ENCODE results near the gene GPR25. TPM values are rescaled to one million over a fixed set of nuclear protein-coding genes. Genes with fewer than 3 reads are reported as not detected.

The GPR25 gene
- total RNA-seq, 1 experiment from 2014 or later = not detected

- Histone ChIP-seq H3K27ac (ENCODE audit: low read depth, low read length) (no peak overlapping the region), H3K36me3 (ENCODE audit: control insufficient read depth in 1 of 2, insufficient read depth in 2 of 2, low read length in 2 of 2) (peaks cover 0 to 7% of the 10 kb centered on the region in 2 experiments; a peak in 1 of 4 replicates), H4K20me1 (ENCODE audit: insufficient read depth) (no peaks in the 10 kb centered on the region; the same call in 1 of the 2 replicates), H3K79me2 (ENCODE audit: insufficient read depth, low read length) (0 out of 2 replicates have a peak, but pooled peaks cover 3% of the 10 kb centered on the region), H2AFZ (ENCODE audit: low read depth, low read length, poor library complexity, severe bottlenecking) (no peak overlapping the region), H3K4me1 (ENCODE audit: control insufficient read depth in 1 of 2, insufficient read depth in 2 of 2, low read length in 2 of 2) (no peaks in the 10 kb centered on the region), H3K27me3 (ENCODE audit: insufficient read depth, low read length) (no peaks in the 10 kb centered on the region), H3K9me2 (ENCODE audit: insufficient read depth) (no peaks in the 10 kb centered on the region), H3K4me3 (replicated peaks in 1 of 2; ENCODE audit: low read depth in 1 of 2, low read length in 2 of 2) (no peak overlapping the region), H3K9me3 (ENCODE audit: control insufficient read depth in 1 of 2, insufficient read depth in 1 of 2, low read depth in 1 of 2, low read length in 2 of 2) (no peaks in the 10 kb centered on the region; a peak in 1 of 4 replicates), H3K4me2 (ENCODE audit: low read length) (no peak overlapping the region), H3K9ac (ENCODE audit: low read length) (no peak overlapping the region)
- ChIA-PET RAD21 (ENCODE audit: low non-redundant PET in 1 of 2, low total read pairs in 2 of 2, uncharacterized antibody in 2 of 2, unreplicated experiment in 2 of 2) (no interaction called here), POLR2A (no interaction called here), CTCF (interaction anchor here (1.0 kb wide), 1 partner anchor 217 kb away, joined by 3 read pairs; no protein-coding TSS in a partner anchor)
- BruUV-seq (replicated peaks) = no TSS peak
- DNase-seq (ENCODE audit: low read depth, low spot score) (no peak), ATAC-seq (no peak)
- intact Hi-C loops (cut with micrococcal nuclease) = loop anchor here (2.0 kb wide), 1 partner anchor 280 kb away; no protein-coding TSS in a partner anchor
- no peak for TF ChIP-seq EZH2 (IDR thresholded peaks at IDR 0.05)
- no peak for TF ChIP-seq CEBPB (IDR thresholded peaks at IDR 0.05; ENCODE audit: low read depth)
- no peak for TF ChIP-seq EZH2phosphoT487 (IDR thresholded peaks at IDR 0.05; ENCODE audit: borderline replicate concordance)
- no peak for TF ChIP-seq SRF (IDR thresholded peaks at IDR 0.05; ENCODE audit: low read depth)
- TF ChIP-seq POLR2A (IDR thresholded peaks at IDR 0.05; ENCODE audit: borderline replicate concordance, extremely low read depth, insufficient read depth, insufficient read length) = no peak
- no peak for TF ChIP-seq ZFX (IDR thresholded peaks at IDR 0.05)
- no peak for TF ChIP-seq YY1 (IDR thresholded peaks at IDR 0.05; ENCODE audit: extremely low read depth, insufficient replicate concordance, low read depth, low read length)
- no peak for TF ChIP-seq POLR2AphosphoS5 (IDR thresholded peaks at IDR 0.05; ENCODE audit: low read depth, low read length)
- no peak for TF ChIP-seq ELF1 (IDR thresholded peaks at IDR 0.05; ENCODE audit: borderline replicate concordance, low read depth)
- TF ChIP-seq CTCF (IDR thresholded peaks at IDR 0.05 in 2 of 3, conservative IDR thresholded peaks at IDR 0.05 in 1 of 3; ENCODE audit: borderline replicate concordance in 1 of 3, insufficient read depth in 1 of 3, low read depth in 2 of 3, low read length in 2 of 3) = no peak
- no peak for TF ChIP-seq ATF3 (IDR thresholded peaks at IDR 0.05)
- TF ChIP-seq SIN3A (IDR thresholded peaks at IDR 0.05; ENCODE audit: low read depth) = no peak
- TF ChIP-seq RAD21 (IDR thresholded peaks at IDR 0.05; ENCODE audit: low read depth) = no peak
- no peak for TF ChIP-seq ZBTB33 (IDR thresholded peaks at IDR 0.05; ENCODE audit: extremely low read depth, insufficient replicate concordance, low read length)
- no peak for TF ChIP-seq REST (IDR thresholded peaks at IDR 0.05; ENCODE audit: low read depth)
- TF ChIP-seq SP1 (IDR thresholded peaks at IDR 0.05; ENCODE audit: low read depth) = no peak
- no peak for TF ChIP-seq EGR1 (IDR thresholded peaks at IDR 0.05; ENCODE audit: low read depth)
- TF ChIP-seq CBX3 (IDR thresholded peaks at IDR 0.05; ENCODE audit: low read depth) = no peak
Measured at GRCh38 chr1:200838676-200839445, 33.9 kb upstream of the GPR25 start.

Data from HCT116 (cell line).